ENCODE measurements around the gene U2AF2.
A peak's percentile ranks its signal among the peaks of the same experiment; 100 is the strongest.

U2AF2 gene

GRCh38 chr19:55677572-55678028, 22.8 kb downstream of the U2AF2 start:
- DNase-seq: no peak

GRCh38 chr19:55678121-55678671, 23.4 kb downstream of the U2AF2 start:
- DNase-seq: no peak

- DNase-seq: no peak
Measured at GRCh38 chr19:55679343-55680257, 24.8 kb downstream of the U2AF2 start.

- DNase-seq: no peak
Measured at GRCh38 chr19:55680339-55681130, 25.7 kb downstream of the U2AF2 start.

- DNase-seq: no peak
Measured at GRCh38 chr19:55681131-55682092, 26.6 kb downstream of the U2AF2 start.

- no peak for DNase-seq
Measured at GRCh38 chr19:55683449-55684261, 28.8 kb downstream of the U2AF2 start.

GRCh38 chr19:55684946-55685681, 30.3 kb downstream of the U2AF2 start:
- DNase-seq: peak; percentile 35

- peak; percentile 7 for DNase-seq
Measured at GRCh38 chr19:55685776-55686175, 30.9 kb downstream of the U2AF2 start.

GRCh38 chr19:55686311-55687050, 31.6 kb downstream of the U2AF2 start:
- peak; percentile 28 for DNase-seq

GRCh38 chr19:55687281-55688201, 32.7 kb downstream of the U2AF2 start:
- peak; percentile 23 for DNase-seq

GRCh38 chr19:55688422-55689218, 33.8 kb downstream of the U2AF2 start:
- peak; percentile 74 for DNase-seq

- DNase-seq: peak; percentile 23
Measured at GRCh38 chr19:55689411-55690108, 34.7 kb downstream of the U2AF2 start.

- DNase-seq: peak; percentile 6
Measured at GRCh38 chr19:55690109-55690768, 35.4 kb downstream of the U2AF2 start.

- no peak for DNase-seq
Measured at GRCh38 chr19:55690769-55691545, 36.1 kb downstream of the U2AF2 start.

All from left hindlimb (tissue), 1 donor.